Measurements from ENCODE around the gene AAK1.

DNA sequence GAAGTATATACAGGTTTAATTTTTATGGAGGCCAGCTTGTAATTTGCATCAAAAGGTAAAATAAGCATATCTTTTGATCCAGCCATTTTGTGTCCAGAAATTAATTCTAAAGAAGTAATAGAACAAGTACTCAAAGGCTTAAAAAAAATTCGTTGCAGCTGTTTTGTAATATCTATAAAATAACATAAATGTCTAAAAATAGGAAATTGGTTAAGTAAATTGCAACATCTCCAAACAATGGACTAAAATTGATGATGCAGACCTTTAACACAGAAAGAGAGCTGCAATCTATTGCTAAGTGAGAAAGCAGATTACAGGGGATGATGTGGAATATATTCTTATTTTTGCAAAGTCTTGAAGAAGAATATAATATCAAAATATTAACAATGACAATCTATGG lies 19.4 kb downstream of the AAK1 start:
- TF ChIP-seq EZH2 (IDR thresholded peaks at IDR 0.05) (no peak), EZH2phosphoT487 (IDR thresholded peaks at IDR 0.05) (no peak)
- TF ChIP-seq, protein P1, sequence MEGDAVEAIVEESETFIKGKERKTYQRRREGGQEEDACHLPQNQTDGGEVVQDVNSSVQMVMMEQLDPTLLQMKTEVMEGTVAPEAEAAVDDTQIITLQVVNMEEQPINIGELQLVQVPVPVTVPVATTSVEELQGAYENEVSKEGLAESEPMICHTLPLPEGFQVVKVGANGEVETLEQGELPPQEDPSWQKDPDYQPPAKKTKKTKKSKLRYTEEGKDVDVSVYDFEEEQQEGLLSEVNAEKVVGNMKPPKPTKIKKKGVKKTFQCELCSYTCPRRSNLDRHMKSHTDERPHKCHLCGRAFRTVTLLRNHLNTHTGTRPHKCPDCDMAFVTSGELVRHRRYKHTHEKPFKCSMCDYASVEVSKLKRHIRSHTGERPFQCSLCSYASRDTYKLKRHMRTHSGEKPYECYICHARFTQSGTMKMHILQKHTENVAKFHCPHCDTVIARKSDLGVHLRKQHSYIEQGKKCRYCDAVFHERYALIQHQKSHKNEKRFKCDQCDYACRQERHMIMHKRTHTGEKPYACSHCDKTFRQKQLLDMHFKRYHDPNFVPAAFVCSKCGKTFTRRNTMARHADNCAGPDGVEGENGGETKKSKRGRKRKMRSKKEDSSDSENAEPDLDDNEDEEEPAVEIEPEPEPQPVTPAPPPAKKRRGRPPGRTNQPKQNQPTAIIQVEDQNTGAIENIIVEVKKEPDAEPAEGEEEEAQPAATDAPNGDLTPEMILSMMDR (IDR thresholded peaks at IDR 0.05), result no peak

Data from neural progenitor cell (in vitro differentiated cells).